H1 (cell line): Measurements from ENCODE around the gene HTRA2. TPM values are rescaled to one million over a fixed set of nuclear protein-coding genes. Genes with fewer than 3 reads are reported as not detected.

Source experiments
- CTCF ChIA-PET: fragments of 300-600 bp; sonication (Branson Sonifier 250); formaldehyde crosslinking; loops from one replicate; lab custom pipeline; 2021; ENCODE audit not compliant: partially characterized antibody; lab: Charles Lee
- POLR2A ChIA-PET: fragments of 300-600 bp; sonication (Branson Sonifier 250); formaldehyde crosslinking; loops from one replicate; lab custom pipeline; 2021; ENCODE audit warnings: inconsistent platforms; ENCODE audit not compliant: partially characterized antibody; lab: Charles Lee
- DNase-seq, 2 experiments: peaks; one replicate each; pipeline versions ENCODE4 v3.0.0 to v3.0.0-alpha.2; 2010 to 2022; ENCODE audit warnings: low spot score in 2 of 2, low read depth in 1 of 2, mixed read lengths in 1 of 2
- FAIRE-seq: peaks from 2 replicates; lab custom pipeline; 2011; peaks lifted over from hg19 to GRCh38; lab: Jason Lieb, UNC
- H2AFZ ChIP-seq: 2 replicates; pipeline ENCODE4 v1.8.1; 2012; ENCODE audit warnings: low read length, inconsistent platforms
- H2AK5ac ChIP-seq: 2 replicates; pipeline ENCODE4 v1.6.1; 2013; ENCODE audit warnings: low read depth, low read length
- H2BK120ac ChIP-seq: replicated peaks from 2 replicates; pipeline ENCODE3; 2013; ENCODE audit warnings: low read depth, low read length, inconsistent platforms
- H2BK12ac ChIP-seq: 2 replicates; pipeline ENCODE4 v1.6.1; 2013; ENCODE audit warnings: low read depth, low read length
- H2BK15ac ChIP-seq: 2 replicates; pipeline ENCODE4 v1.6.1; 2013; ENCODE audit warnings: low read length
- H2BK20ac ChIP-seq: 2 replicates; pipeline ENCODE4 v1.6.1; 2013; ENCODE audit warnings: low read length
- H2BK5ac ChIP-seq: 2 replicates; pipeline ENCODE4 v1.6.1; 2013; ENCODE audit warnings: low read depth, low read length
- H3K14ac ChIP-seq: 2 replicates; pipeline ENCODE4 v1.6.1; 2013; ENCODE audit warnings: inconsistent platforms; ENCODE audit not compliant: insufficient read length
- H3K18ac ChIP-seq: 2 replicates; pipeline ENCODE4 v1.6.1; 2013; ENCODE audit warnings: low read length; ENCODE audit errors: extremely low read depth
- H3K23ac ChIP-seq: 2 replicates; pipeline ENCODE4 v1.6.1; 2013; ENCODE audit warnings: inconsistent platforms; ENCODE audit not compliant: insufficient read length
- H3K23me2 ChIP-seq: 2 replicates; pipeline ENCODE4 v1.6.1; 2013; ENCODE audit warnings: low read depth, low read length
- H3K27ac ChIP-seq: 2 replicates; pipeline ENCODE4 v1.6.1; 2011; ENCODE audit warnings: low read depth, low read length, inconsistent platforms
- H3K27me3 ChIP-seq, 4 experiments: replicated peaks in 1 of 4; 1 replicate in 1 of 4; 2 replicates in 3 of 4; pipeline versions ENCODE4 v1.6.1 to v1.8.1; 2011 to 2013; ENCODE audit warnings: low read length in 3 of 4, mild to moderate bottlenecking in 3 of 4, inconsistent platforms in 2 of 4, mixed read lengths in 2 of 4, moderate library complexity in 1 of 4; ENCODE audit not compliant: control insufficient read depth in 3 of 4, insufficient read depth in 3 of 4; ENCODE audit errors: extremely low read depth in 1 of 4
- H3K36me3 ChIP-seq, 4 experiments: 2 replicates each; pipeline versions ENCODE4 v1.6.1 to v1.8.1; 2011 to 2013; ENCODE audit warnings: mild to moderate bottlenecking in 4 of 4, low read length in 3 of 4, moderate library complexity in 2 of 4, control low read depth in 1 of 4, inconsistent platforms in 1 of 4; ENCODE audit not compliant: insufficient read depth in 4 of 4, control insufficient read depth in 2 of 4
- H3K4ac ChIP-seq: replicated peaks from 2 replicates; pipeline ENCODE3; 2013; ENCODE audit warnings: low read length, low read depth, mixed read lengths, inconsistent platforms; ENCODE audit not compliant: insufficient read length
- H3K4me1 ChIP-seq, 4 experiments: replicated peaks in 1 of 4; 1 replicate in 1 of 4; 2 replicates in 3 of 4; pipeline versions ENCODE4 v1.6.1 to v1.8.1; 2011 to 2013; ENCODE audit warnings: low read length in 3 of 4, inconsistent platforms in 2 of 4, mixed read lengths in 1 of 4; ENCODE audit not compliant: insufficient read depth in 4 of 4, control insufficient read depth in 3 of 4
- H3K4me2 ChIP-seq, 2 experiments: 2 replicates each; pipeline versions ENCODE4 v1.6.1 to v1.8.1; 2011 to 2013; ENCODE audit warnings: low read depth in 2 of 2, low read length in 2 of 2, control low read depth in 1 of 2, inconsistent platforms in 1 of 2, mild to moderate bottlenecking in 1 of 2; ENCODE audit not compliant: insufficient read depth in 1 of 2
- H3K4me3 ChIP-seq, 4 experiments: fragments of 200-600, 300-600 bp in 1 of 4; sonication (generic), shearing (Covaris generic), sonication (Bioruptor Twin) in 1 of 4; 2 replicates each; pipeline versions ENCODE4 v1.5.1 to v1.8.1; 2011 to 2016; ENCODE audit warnings: low read length in 4 of 4, low read depth in 3 of 4, control low read depth in 2 of 4, inconsistent platforms in 2 of 4, mild to moderate bottlenecking in 2 of 4, mixed read lengths in 1 of 4, moderate library complexity in 1 of 4; ENCODE audit not compliant: insufficient read depth in 2 of 4; ENCODE audit errors: extremely low read depth in 1 of 4
- H3K56ac ChIP-seq: replicated peaks from 2 replicates; pipeline ENCODE3; 2013; ENCODE audit warnings: low read depth, mild to moderate bottlenecking, mixed read lengths, low read length, inconsistent platforms; ENCODE audit not compliant: insufficient read length
- H3K79me1 ChIP-seq: 2 replicates; pipeline ENCODE4 v1.6.1; 2013; ENCODE audit warnings: low read depth, low read length, control low read depth
- H3K79me2 ChIP-seq, 2 experiments: 2 replicates each; pipeline versions ENCODE4 v1.6.1 to v1.8.1; 2012 to 2013; ENCODE audit warnings: low read length in 2 of 2, mild to moderate bottlenecking in 2 of 2, inconsistent platforms in 1 of 2; ENCODE audit not compliant: insufficient read depth in 2 of 2, control insufficient read depth in 1 of 2
- H3K9ac ChIP-seq, 4 experiments: replicated peaks in 1 of 4; 1 replicate in 1 of 4; 2 replicates in 3 of 4; pipeline versions ENCODE4 v1.6.1 to v1.8.1; 2011 to 2013; ENCODE audit warnings: low read depth in 3 of 4, low read length in 3 of 4, control low read depth in 2 of 4, mild to moderate bottlenecking in 2 of 4, moderate library complexity in 2 of 4, inconsistent platforms in 1 of 4; ENCODE audit errors: extremely low read depth in 1 of 4
- H3K9me3 ChIP-seq, 2 experiments: 2 replicates each; pipeline versions ENCODE4 v1.6.1 to v1.8.1; 2012 to 2013; ENCODE audit warnings: mild to moderate bottlenecking in 2 of 2, moderate library complexity in 2 of 2, control low read depth in 1 of 2, inconsistent platforms in 1 of 2, low read depth in 1 of 2, low read length in 1 of 2, mixed read lengths in 1 of 2; ENCODE audit not compliant: insufficient read depth in 2 of 2
- H4K20me1 ChIP-seq, 2 experiments: replicated peaks in 1 of 2; 2 replicates each; pipeline versions ENCODE3 to v1.8.1; 2011 to 2013; ENCODE audit warnings: inconsistent platforms in 2 of 2, low read length in 2 of 2, mild to moderate bottlenecking in 1 of 2; ENCODE audit not compliant: insufficient read depth in 2 of 2, control insufficient read depth in 1 of 2
- H4K5ac ChIP-seq: 2 replicates; pipeline ENCODE4 v1.6.1; 2013; ENCODE audit warnings: low read length, low read depth, mixed read lengths, inconsistent platforms; ENCODE audit not compliant: insufficient read length
- H4K8ac ChIP-seq: 2 replicates; pipeline ENCODE4 v1.8.0; 2013; ENCODE audit warnings: mild to moderate bottlenecking, moderate library complexity, low read length, inconsistent platforms; ENCODE audit not compliant: insufficient read depth; ENCODE audit errors: extremely low read depth
- H4K91ac ChIP-seq: replicated peaks from 2 replicates; pipeline ENCODE3; 2013; ENCODE audit warnings: low read length, mixed read lengths, inconsistent platforms; ENCODE audit not compliant: insufficient read length
- BACH1 ChIP-seq: IDR thresholded peaks from 2 replicates; pipeline ENCODE4 v1.6.1; 2012; ENCODE audit warnings: low read length, improper control_type of control experiment
- FOSL1 ChIP-seq: IDR thresholded peaks from 2 replicates; pipeline ENCODE4 v1.6.1; 2011; ENCODE audit warnings: mild to moderate bottlenecking, low read depth, low read length, moderate library complexity; ENCODE audit not compliant: insufficient read depth
- GABPA ChIP-seq: IDR thresholded peaks from 2 replicates; pipeline ENCODE4 v1.6.1; 2011; ENCODE audit warnings: mild to moderate bottlenecking, low read length, moderate library complexity, borderline replicate concordance; ENCODE audit not compliant: insufficient read depth
- GTF2F1 ChIP-seq: IDR thresholded peaks from 2 replicates; pipeline ENCODE4 v1.6.1; 2012; ENCODE audit warnings: low read depth, low read length, improper control_type of control experiment, borderline replicate concordance
- HDAC6 ChIP-seq: IDR thresholded peaks from one replicate; pipeline ENCODE4 v1.7.1; 2012; ENCODE audit warnings: low read depth, mild to moderate bottlenecking, inconsistent platforms, low read length, moderate library complexity
- KDM4A ChIP-seq: IDR thresholded peaks from one replicate; pipeline ENCODE4 v1.7.1; 2012; ENCODE audit warnings: low read depth, mild to moderate bottlenecking, moderate library complexity, low read length, inconsistent platforms; ENCODE audit not compliant: severe bottlenecking
- POLR2AphosphoS5 ChIP-seq: IDR thresholded peaks from 2 replicates; pipeline ENCODE4 v1.6.1; 2011; ENCODE audit warnings: low read depth, low read length
- SP2 ChIP-seq: IDR thresholded peaks from 2 replicates; pipeline ENCODE4 v1.6.1; 2012; ENCODE audit warnings: mild to moderate bottlenecking, low read length, inconsistent platforms
- TAF1 ChIP-seq: IDR thresholded peaks from 2 replicates; pipeline ENCODE4 v1.6.1; 2011; ENCODE audit warnings: mild to moderate bottlenecking, low read depth, low read length
- TEAD4 ChIP-seq: IDR thresholded peaks from 2 replicates; pipeline ENCODE4 v1.6.1; 2012; ENCODE audit warnings: low read depth, low read length, inconsistent platforms, mixed read lengths
- WGBS, 2 experiments: shearing (Covaris generic) in 1 of 2; methylation state at CpG; one replicate each; pipeline versions ENCODE4 v1.1.6 to v1.1.7; 2013 to 2015; ENCODE audit warnings: low lambda C conversion rate in 2 of 2, mixed read lengths in 2 of 2, inconsistent platforms in 1 of 2, low coverage in 1 of 2, missing lambda C conversion rate in 1 of 2; ENCODE audit not compliant: insufficient replicate concordance in 2 of 2, insufficient coverage in 1 of 2, insufficient read length in 1 of 2; ENCODE audit errors: extremely low coverage in 1 of 2, missing lambda C conversion rate in 1 of 2; 5-methylcytosine and 5-hydroxymethylcytosine counted together
- polyA plus RNA-seq, 7 experiments: library from polyadenylated mRNA; depleted of rRNA in 3 of 7; stranded (reverse) in 5 of 7; unstranded in 2 of 7; fragments of >200 nt in 5 of 7; fragments of 200-250 nt in 2 of 7; gene quantifications; 1 replicate in 5 of 7; 2 replicates in 1 of 7; 4 replicates in 1 of 7; pipeline versions ENCODE4 v1.2.1 to v1.2.3, GENCODE V29; 2011 to 2013; ENCODE audit warnings: missing spikeins in 2 of 7, mixed read lengths in 2 of 7
- total RNA-seq: library from RNA; stranded (reverse); fragmentation: NEBNext Ultra II Directional; extraction: Animal tissue kit (Norgen Biotek cat#: 25700); gene quantifications from 2 replicates; pipeline ENCODE4 v1.2.1, GENCODE V29; 2021
- TF ChIP-seq, protein P1 (sequence below): IDR thresholded peaks from 2 replicates; pipeline ENCODE4 v1.6.1; 2012; ENCODE audit warnings: inconsistent platforms

The HTRA2 gene
- total and polyA plus RNA-seq, 2 of the 8 experiments (the other 6 are each of a cell fraction or from before 2014, with no cell fraction given): 21.6 to 37.6 TPM

- Histone ChIP-seq H2AFZ (peak overlapping the region; percentile 93; the same call in 1 of the 2 replicates), H2BK12ac (no peak overlapping the region; the same call in 1 of the 2 replicates), H3K27me3 (no peaks in the 10 kb centered on the region; a peak in 1 of 7 replicates), H2AK5ac (peak overlapping the region; percentile 61; the same call in 1 of the 2 replicates), H4K5ac (peak overlapping the region; percentile 81), H2BK15ac (peak overlapping the region; percentile 63; the same call in 1 of the 2 replicates), H4K91ac (peak overlapping the region; percentile 48), H3K14ac (no peak overlapping the region), H3K4me3 (peak overlapping the region; percentile 85 to 99 (median 92)), H3K9ac (peak overlapping the region; percentile 89 to 95 (median 94)), H3K9me3 (no peaks in the 10 kb centered on the region), H4K20me1 (peaks cover 3 to 6% of the 10 kb centered on the region in 2 experiments), H3K23me2 (peaks cover 9% of the 10 kb centered on the region; the same call in 1 of the 2 replicates), H3K27ac (peak overlapping the region; percentile 90), H3K4me2 (peak overlapping the region; percentile 60 to 94), H3K18ac (peak overlapping the region; percentile 85; the same call in 1 of the 2 replicates), H3K4me1 (peaks cover 4 to 13% (median 6%) of the 10 kb centered on the region in 4 experiments; a peak in 6 of 7 replicates), H2BK120ac (no peak overlapping the region), H4K8ac (peak overlapping the region; percentile 97; the same call in 1 of the 2 replicates), H3K23ac (no peak overlapping the region), H2BK20ac (no peak overlapping the region), H3K79me1 (peaks cover 10% of the 10 kb centered on the region), H3K4ac (peak overlapping the region; percentile 87), H3K36me3 (peaks cover 6 to 27% (median 24%) of the 10 kb centered on the region in 4 experiments; a peak in 7 of 8 replicates), H3K79me2 (peaks cover 0 to 18% of the 10 kb centered on the region in 2 experiments; a peak in 2 of 4 replicates), H3K56ac (peak overlapping the region; percentile 75), H2BK5ac (peak overlapping the region; percentile 94)
- FAIRE-seq (no peak), DNase-seq (no peak)
- CTCF ChIA-PET: interaction anchor here (1.0 to 7.0 kb wide), 7 partner anchors 10 to 59 kb away, joined by 3 to 53 read pairs (median 4); partner anchors contain the start of genes CCDC142, MRPL53 and TTC31
- 17% methylated on average over 29 of the region's 29 CpGs; no CpG with 5 or more reads in 1 of the 2 experiments for WGBS, 2 experiments
- POLR2A ChIA-PET: interaction anchor here (0.8 to 5.9 kb wide), 19 partner anchors 9 to 103 kb away, joined by 3 to 73 read pairs (median 9); partner anchors contain the start of genes CCDC142, LBX2, LOXL3 and MRPL53
- TF ChIP-seq, protein P1, sequence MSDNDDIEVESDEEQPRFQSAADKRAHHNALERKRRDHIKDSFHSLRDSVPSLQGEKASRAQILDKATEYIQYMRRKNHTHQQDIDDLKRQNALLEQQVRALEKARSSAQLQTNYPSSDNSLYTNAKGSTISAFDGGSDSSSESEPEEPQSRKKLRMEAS: peak; percentile 58
- TF ChIP-seq KDM4A (no peak), GTF2F1 (no peak), TAF1 (no peak), GABPA (no peak), FOSL1 (no peak), POLR2AphosphoS5 (no peak), BACH1 (0 out of 2 replicates have a peak, but pooled peaks have one; percentile 1), TEAD4 (no peak), HDAC6 (no peak), SP2 (no peak)
Observed at GRCh38 chr2:74528600-74529356, 955 bp upstream of the HTRA2 start.
